Fibroblast of skin of right biceps (primary cell): ENCODE results near the gene LAMA3.

ENCODE experiments used
- DNase-seq: peaks from one replicate; pipeline ENCODE4 v3.0.0-alpha.2; 2013

LAMA3 gene

DNA sequence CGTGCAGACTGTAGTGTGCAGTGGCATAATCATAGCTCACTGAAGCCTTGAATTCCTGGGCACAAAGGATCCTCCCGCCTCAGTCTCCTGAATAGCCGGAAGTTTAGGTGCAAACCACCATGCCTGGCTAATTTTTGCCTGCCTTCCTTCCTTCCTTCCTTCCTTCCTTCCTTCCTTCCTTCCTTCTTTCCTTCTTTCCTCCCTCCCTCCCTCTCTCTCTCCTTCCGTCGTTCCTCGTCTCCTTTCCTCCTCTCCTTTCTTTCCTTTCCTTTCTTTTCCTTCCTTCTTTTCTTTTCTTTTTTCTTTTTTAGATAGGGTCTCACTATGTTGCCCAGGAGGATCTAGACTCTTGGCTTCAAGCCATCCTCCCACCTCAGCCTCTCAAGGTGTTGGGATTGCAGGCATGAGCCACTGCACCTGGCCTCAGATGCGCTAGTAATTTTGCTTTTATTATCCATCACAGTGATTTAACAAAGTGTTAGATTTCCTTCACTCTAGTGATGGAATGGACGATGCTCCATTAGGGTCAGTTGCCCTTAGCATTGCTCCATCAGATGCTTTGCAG lies 20.0 kb upstream of the LAMA3 start:
- no peak for DNase-seq

DNA sequence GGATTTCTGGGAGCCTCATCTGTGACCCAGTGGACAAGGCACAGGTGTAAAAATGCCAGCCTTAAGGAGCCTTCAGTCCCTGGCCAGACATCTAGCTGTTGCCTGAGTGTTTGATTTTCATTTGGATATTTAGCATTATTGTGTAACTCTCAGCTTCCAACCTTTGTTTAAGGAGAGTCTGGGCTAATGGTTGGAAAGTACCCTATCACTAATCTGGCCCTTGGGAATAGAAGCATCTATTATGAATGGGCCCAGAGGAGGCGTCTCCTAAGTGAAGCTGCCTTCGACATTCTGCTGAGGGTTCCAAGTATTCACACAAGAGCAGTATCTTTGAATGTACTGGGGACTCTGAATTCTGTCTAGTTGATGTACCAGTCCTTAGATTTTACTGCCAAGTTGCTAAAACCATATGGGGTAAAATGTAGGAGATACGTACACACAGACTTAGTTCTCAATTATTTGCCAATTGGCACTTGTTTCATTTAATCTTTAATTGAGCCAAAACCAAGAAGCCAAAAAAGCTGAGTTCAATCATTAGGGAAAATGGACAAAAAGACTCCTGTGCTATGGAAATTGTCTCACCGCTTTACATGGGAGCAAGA lies 19.3 kb upstream of the LAMA3 start:
- DNase-seq, result no peak

DNA sequence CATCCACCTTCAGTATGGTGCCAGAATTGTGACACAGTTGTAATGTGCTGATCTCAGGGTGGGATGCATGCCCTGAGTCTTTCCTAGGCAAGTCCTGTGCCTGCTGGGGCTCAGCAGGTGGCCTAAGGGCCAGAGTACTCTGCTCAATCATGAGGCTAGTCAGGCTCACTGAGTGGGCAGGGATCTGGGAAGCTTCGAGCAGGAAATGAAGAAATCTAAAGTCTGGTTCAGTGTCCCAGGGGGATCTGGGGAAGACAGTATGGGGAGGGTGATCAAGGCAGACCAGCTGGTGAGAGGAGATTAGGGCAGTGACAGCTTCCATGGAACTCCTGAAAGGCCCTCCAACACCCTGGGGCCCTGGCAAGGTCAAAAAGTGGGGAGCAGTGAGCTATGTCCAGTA lies 17.7 kb upstream of the LAMA3 start:
- DNase-seq, result no peak

GRCh38 chr18:23673725-23674124 lies 15.5 kb upstream of the LAMA3 start:
- no peak for DNase-seq

GRCh38 chr18:23675236-23675635 lies 14.0 kb upstream of the LAMA3 start:
- no peak for DNase-seq

GRCh38 chr18:23675896-23676295 lies 13.4 kb upstream of the LAMA3 start:
- no peak for DNase-seq

DNA sequence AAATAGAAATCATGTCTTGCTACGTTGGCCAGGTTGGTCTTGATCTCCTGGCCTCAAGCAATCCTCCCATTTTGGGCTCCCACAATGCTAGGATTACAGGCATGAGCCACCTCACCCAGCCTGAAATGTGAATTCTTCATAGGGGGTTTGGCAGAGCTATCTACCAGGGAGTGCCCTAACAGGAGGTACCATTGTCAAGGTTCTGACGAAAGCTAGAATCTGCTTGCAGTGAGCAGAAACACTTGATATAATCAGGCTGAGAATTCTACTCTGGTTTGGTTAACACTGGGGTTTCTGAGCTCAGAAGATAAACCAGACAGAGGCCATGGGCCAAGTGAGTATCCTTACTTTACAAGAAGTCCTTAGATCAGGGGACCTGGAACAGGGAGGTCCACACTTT lies 7.2 kb upstream of the LAMA3 start:
- no peak for DNase-seq

- no peak for DNase-seq
Measured at GRCh38 chr18:23682472-23682871, 6.8 kb upstream of the LAMA3 start.

DNA sequence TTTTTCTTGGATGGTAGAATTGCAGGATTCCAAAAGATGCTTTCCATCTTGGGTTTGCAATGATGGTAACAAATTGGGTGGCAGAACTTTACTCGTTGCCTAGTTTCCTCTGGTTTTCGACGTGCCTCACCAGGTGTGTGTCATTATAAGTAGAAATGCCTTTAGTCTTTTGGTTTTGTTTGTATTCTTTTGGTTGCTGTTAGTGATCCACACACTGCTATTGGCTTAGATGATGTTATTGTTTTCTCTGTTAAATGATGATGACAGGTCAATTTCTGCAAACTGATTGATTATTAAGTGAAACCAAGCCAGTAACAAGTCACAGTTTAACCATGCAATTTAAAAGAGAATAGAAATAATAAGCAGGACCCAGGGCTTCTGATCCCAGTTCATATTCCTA lies 6.1 kb upstream of the LAMA3 start:
- DNase-seq, result no peak

DNA sequence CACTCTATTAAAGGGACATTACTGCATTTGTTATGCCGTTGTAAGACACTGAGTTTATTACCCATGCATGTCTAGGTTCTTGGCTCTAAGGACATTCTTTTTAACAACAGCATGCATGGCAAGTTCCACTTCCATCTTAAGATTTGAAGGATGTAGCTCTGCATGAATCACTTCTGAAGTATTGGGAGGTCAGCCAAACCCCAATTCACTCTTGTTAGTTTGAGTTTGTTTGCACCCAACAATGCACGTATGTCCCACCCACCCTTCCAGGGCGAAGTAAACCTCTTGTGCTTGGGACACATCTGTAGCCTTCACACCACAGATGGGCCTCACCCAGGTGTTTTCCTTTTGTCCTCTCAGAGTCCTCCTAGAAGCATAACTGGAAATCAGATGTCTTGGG lies 5.6 kb upstream of the LAMA3 start:
- DNase-seq, result peak; percentile 26

GRCh38 chr18:23684515-23685197 lies 4.6 kb upstream of the LAMA3 start:
- peak; percentile 44 for DNase-seq

DNA sequence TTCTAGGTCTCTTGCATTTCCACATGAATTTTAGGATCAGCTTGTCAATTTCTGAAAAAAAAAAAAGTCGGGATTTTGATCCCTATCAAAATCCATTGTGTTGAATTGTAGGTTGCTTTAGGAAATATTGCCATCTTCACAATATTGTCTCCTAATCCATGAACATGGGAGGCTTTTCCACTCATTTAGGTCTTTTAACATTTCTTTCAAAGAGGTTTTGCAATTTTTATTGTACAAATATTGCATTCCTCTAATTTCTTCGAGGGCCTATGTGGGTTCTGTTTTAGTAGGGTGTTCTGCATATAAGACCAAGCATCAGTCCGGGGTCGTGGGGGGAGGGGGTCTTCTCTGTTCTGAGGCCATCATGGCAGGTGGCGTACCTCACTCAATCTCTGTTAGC lies 725 bp upstream of the LAMA3 start:
- no peak for DNase-seq

GRCh38 chr18:23689616-23690504 lies 607 bp downstream of the LAMA3 start:
- no peak for DNase-seq

GRCh38 chr18:23690505-23691068 lies 1.3 kb downstream of the LAMA3 start:
- no peak for DNase-seq

- no peak for DNase-seq
Measured at GRCh38 chr18:23693846-23694245, 4.6 kb downstream of the LAMA3 start.

- no peak for DNase-seq
Measured at GRCh38 chr18:23694637-23695430, 5.6 kb downstream of the LAMA3 start.

GRCh38 chr18:23701017-23701416 lies 11.8 kb downstream of the LAMA3 start:
- no peak for DNase-seq

GRCh38 chr18:23701544-23702064 lies 12.4 kb downstream of the LAMA3 start:
- no peak for DNase-seq

DNA sequence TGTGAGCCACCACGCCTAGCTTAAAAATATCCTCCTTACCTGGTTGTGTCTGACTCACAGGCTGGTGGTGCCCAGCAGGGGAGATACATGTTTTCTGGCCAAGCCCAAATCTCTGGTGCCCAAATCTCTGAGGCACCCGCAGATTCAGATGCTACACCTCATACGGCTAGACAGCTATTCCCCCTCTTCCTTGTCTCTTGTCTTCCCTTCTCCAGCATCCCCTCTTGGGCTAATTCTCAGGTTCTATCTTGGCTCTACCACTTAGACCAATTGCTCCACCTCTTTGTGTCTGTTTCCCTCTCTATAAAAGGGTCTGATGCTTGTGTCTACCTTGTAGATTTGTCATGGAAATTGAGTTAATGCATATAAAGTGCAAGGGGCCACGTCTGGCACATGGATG lies 13.4 kb downstream of the LAMA3 start:
- no peak for DNase-seq

GRCh38 chr18:23703057-23703986 lies 14.1 kb downstream of the LAMA3 start:
- peak; percentile 61 for DNase-seq

- no peak for DNase-seq
Measured at GRCh38 chr18:23703987-23704384, 14.7 kb downstream of the LAMA3 start.
